ENCODE measurements around the gene GSTO1.

GSTO1 gene

GRCh38 chr10:104254493-104255310, at the start of gene GSTO1:
GSTO1 (plus strand) TSS chr10:104254892; CDS start chr10:104254929, 37 bp downstream.
- DNase-seq (ENCODE audit: extremely low read depth, low read depth) = peak; percentile 44
- TF ChIP-seq CTCF (IDR thresholded peaks at IDR 0.05; ENCODE audit: low read depth, low read length) = no peak

- no peak for TF ChIP-seq CTCF (IDR thresholded peaks at IDR 0.05; ENCODE audit: low read depth, low read length)
- DNase-seq (ENCODE audit: extremely low read depth, low read depth) = no peak
Observed at GRCh38 chr10:104208730-104209129, 46.0 kb upstream of the GSTO1 start.

GRCh38 chr10:104209575-104210198, 45.0 kb upstream of the GSTO1 start:
- DNase-seq (ENCODE audit: extremely low read depth, low read depth) = no peak
- TF ChIP-seq CTCF (IDR thresholded peaks at IDR 0.05; ENCODE audit: low read depth, low read length) = peak; percentile 66

GRCh38 chr10:104216631-104217030, 38.1 kb upstream of the GSTO1 start:
- TF ChIP-seq CTCF (IDR thresholded peaks at IDR 0.05; ENCODE audit: low read depth, low read length) = no peak
- no peak for DNase-seq (ENCODE audit: extremely low read depth, low read depth)

- no peak for TF ChIP-seq CTCF (IDR thresholded peaks at IDR 0.05; ENCODE audit: low read depth, low read length)
- no peak for DNase-seq (ENCODE audit: extremely low read depth, low read depth)
Observed at GRCh38 chr10:104218751-104219150, 35.9 kb upstream of the GSTO1 start.

GRCh38 chr10:104220522-104220921, 34.2 kb upstream of the GSTO1 start:
- DNase-seq (ENCODE audit: extremely low read depth, low read depth) = no peak
- no peak for TF ChIP-seq CTCF (IDR thresholded peaks at IDR 0.05; ENCODE audit: low read depth, low read length)

GRCh38 chr10:104223304-104223703, 31.4 kb upstream of the GSTO1 start:
- no peak for TF ChIP-seq CTCF (IDR thresholded peaks at IDR 0.05; ENCODE audit: low read depth, low read length)
- DNase-seq (ENCODE audit: extremely low read depth, low read depth) = no peak
